HL-60 (cell line): ENCODE data around the gene LRP2BP.

ENCODE experiments used
- DNase-seq, 2 experiments: peaks; one replicate each; pipeline ENCODE4 v3.0.0-alpha.2; 2010 to 2020; ENCODE audit warnings: low read depth in 1 of 2, low spot score in 1 of 2
- H3K27ac ChIP-seq: fragments of 250-450 bp; sonication (Bioruptor Pico); replicated peaks from 2 replicates; pipeline ENCODE4 v1.5.1; 2020; ENCODE audit warnings: mild to moderate bottlenecking, moderate library complexity
- H3K27me3 ChIP-seq: fragments of 250-450 bp; sonication (Bioruptor Pico); 2 replicates; pipeline ENCODE4 v1.5.1; 2021; ENCODE audit warnings: mild to moderate bottlenecking, moderate library complexity; ENCODE audit not compliant: insufficient read depth, poor library complexity, severe bottlenecking
- H3K4me3 ChIP-seq: replicated peaks from 2 replicates; pipeline ENCODE4 v1.5.1; 2011; ENCODE audit warnings: mild to moderate bottlenecking, control low read depth, low read length; ENCODE audit not compliant: insufficient read depth
- GABPA ChIP-seq: IDR thresholded peaks from 2 replicates; pipeline ENCODE4 v1.6.1; 2012; ENCODE audit warnings: low read depth
- POLR2AphosphoS5 ChIP-seq: IDR thresholded peaks from 2 replicates; pipeline ENCODE4 v1.6.1; 2012; ENCODE audit warnings: low read depth
- SPI1 ChIP-seq: IDR thresholded peaks from 2 replicates; pipeline ENCODE4 v1.6.1; 2012; ENCODE audit warnings: low read depth, mild to moderate bottlenecking, borderline replicate concordance
- TF ChIP-seq, protein P1 (sequence below): IDR thresholded peaks from one replicate; pipeline ENCODE4 v1.5.1; 2011; ENCODE audit warnings: low read length, control low read depth, inconsistent platforms; ENCODE audit not compliant: insufficient read depth
- TF ChIP-seq, protein P2 (sequence below): IDR thresholded peaks from 2 replicates; pipeline ENCODE4 v1.6.1; 2012; ENCODE audit warnings: low read depth; ENCODE audit not compliant: insufficient replicate concordance

The LRP2BP gene

DNA sequence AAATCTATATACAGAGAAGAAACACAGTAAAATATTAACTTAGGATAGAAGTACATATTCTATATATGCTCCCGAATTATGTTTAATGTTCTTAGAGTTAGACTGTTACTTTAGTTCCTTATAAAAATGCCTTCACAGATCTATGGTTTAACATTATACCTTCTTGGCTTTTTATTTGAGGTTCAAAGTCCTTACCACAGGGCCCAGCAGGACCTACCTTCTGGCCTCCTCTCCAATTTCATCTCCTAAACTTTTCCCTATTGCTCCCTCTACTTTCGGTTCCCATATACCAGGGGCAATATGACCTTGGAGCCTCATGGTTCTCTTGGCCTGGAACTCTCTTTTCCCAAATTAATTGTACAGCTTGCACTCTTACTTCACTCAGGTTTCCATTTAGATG, 12.7 kb upstream of the LRP2BP start:
- H3K4me3 ChIP-seq = no peak overlapping the region
- H3K27me3 ChIP-seq = no peaks in the 10 kb centered on the region
- TF ChIP-seq, protein P1, sequence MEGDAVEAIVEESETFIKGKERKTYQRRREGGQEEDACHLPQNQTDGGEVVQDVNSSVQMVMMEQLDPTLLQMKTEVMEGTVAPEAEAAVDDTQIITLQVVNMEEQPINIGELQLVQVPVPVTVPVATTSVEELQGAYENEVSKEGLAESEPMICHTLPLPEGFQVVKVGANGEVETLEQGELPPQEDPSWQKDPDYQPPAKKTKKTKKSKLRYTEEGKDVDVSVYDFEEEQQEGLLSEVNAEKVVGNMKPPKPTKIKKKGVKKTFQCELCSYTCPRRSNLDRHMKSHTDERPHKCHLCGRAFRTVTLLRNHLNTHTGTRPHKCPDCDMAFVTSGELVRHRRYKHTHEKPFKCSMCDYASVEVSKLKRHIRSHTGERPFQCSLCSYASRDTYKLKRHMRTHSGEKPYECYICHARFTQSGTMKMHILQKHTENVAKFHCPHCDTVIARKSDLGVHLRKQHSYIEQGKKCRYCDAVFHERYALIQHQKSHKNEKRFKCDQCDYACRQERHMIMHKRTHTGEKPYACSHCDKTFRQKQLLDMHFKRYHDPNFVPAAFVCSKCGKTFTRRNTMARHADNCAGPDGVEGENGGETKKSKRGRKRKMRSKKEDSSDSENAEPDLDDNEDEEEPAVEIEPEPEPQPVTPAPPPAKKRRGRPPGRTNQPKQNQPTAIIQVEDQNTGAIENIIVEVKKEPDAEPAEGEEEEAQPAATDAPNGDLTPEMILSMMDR = no peak
- TF ChIP-seq, protein P2, sequence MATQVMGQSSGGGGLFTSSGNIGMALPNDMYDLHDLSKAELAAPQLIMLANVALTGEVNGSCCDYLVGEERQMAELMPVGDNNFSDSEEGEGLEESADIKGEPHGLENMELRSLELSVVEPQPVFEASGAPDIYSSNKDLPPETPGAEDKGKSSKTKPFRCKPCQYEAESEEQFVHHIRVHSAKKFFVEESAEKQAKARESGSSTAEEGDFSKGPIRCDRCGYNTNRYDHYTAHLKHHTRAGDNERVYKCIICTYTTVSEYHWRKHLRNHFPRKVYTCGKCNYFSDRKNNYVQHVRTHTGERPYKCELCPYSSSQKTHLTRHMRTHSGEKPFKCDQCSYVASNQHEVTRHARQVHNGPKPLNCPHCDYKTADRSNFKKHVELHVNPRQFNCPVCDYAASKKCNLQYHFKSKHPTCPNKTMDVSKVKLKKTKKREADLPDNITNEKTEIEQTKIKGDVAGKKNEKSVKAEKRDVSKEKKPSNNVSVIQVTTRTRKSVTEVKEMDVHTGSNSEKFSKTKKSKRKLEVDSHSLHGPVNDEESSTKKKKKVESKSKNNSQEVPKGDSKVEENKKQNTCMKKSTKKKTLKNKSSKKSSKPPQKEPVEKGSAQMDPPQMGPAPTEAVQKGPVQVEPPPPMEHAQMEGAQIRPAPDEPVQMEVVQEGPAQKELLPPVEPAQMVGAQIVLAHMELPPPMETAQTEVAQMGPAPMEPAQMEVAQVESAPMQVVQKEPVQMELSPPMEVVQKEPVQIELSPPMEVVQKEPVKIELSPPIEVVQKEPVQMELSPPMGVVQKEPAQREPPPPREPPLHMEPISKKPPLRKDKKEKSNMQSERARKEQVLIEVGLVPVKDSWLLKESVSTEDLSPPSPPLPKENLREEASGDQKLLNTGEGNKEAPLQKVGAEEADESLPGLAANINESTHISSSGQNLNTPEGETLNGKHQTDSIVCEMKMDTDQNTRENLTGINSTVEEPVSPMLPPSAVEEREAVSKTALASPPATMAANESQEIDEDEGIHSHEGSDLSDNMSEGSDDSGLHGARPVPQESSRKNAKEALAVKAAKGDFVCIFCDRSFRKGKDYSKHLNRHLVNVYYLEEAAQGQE = no peak
- TF ChIP-seq POLR2AphosphoS5 = no peak
- no peak for TF ChIP-seq GABPA
- TF ChIP-seq SPI1 = no peak
- H3K27ac ChIP-seq = no peak overlapping the region
- DNase-seq = no peak

DNA sequence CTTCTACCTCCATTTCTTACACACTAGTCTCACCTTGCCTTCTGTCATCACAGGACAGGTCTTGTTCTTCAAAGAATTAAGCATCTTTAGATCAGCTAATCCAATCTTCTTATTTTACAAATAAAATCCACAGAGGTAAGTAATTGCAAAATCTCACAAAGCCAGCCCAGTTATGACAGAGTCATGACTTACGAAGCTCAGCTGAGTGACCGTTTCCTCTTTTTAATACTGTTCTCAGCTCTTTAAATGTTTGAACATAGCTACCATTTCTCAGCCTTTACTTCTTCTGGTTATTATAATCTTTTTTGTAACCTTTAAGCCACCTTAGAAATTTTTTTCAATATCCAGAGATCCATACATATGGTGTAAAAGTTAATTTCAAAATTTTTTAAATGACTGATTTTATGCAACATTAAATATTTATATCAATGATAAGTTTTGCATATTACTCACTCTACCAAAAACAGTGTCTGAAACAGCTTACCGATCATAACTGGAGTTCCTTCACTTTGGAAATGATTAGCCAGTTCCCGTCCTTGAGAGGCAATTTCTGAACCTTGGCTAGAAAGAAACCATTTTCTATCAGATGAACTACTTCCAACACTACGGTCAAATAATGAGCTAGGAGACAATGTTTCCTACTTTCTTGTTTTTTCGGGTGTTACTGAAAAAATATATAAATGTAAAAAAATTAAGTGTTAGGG, 9.7 kb upstream of the LRP2BP start:
- no peak for TF ChIP-seq POLR2AphosphoS5
- no peak for TF ChIP-seq SPI1
- TF ChIP-seq, protein P1 = no peak
- TF ChIP-seq, protein P2 = no peak
- no peak for TF ChIP-seq GABPA
- no peak overlapping the region for H3K4me3 ChIP-seq
- H3K27me3 ChIP-seq = no peaks in the 10 kb centered on the region
- H3K27ac ChIP-seq = no peak overlapping the region
- no peak for DNase-seq

DNA sequence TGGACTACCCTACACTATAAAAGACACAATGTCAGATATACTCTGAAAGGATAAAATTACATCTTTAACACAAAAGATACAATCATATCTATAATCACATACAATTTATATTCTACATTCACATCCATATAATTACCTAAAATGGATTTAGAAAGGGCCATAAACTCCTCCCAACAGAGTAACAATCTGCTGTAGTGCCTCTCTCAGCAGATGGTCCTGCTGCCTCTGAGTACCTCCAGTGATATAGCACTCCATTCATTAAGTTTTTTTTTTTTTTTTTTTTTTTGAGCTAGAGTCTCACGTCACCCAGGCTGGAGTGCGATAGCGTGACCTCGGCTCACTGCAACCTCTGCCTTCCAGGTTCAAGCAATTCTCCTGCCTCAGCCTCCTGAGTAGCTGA, 8.3 kb upstream of the LRP2BP start:
- no peaks in the 10 kb centered on the region for H3K27me3 ChIP-seq
- no peak overlapping the region for H3K4me3 ChIP-seq
- H3K27ac ChIP-seq = no peak overlapping the region
- no peak for TF ChIP-seq POLR2AphosphoS5
- TF ChIP-seq SPI1 = no peak
- TF ChIP-seq, protein P2 = no peak
- no peak for TF ChIP-seq GABPA
- TF ChIP-seq, protein P1 = no peak
- no peak for DNase-seq
